ENCODE results near the gene JAKMIP2.
A peak's percentile ranks its signal among the peaks of the same experiment; 100 is the strongest.

Gene JAKMIP2

DNA sequence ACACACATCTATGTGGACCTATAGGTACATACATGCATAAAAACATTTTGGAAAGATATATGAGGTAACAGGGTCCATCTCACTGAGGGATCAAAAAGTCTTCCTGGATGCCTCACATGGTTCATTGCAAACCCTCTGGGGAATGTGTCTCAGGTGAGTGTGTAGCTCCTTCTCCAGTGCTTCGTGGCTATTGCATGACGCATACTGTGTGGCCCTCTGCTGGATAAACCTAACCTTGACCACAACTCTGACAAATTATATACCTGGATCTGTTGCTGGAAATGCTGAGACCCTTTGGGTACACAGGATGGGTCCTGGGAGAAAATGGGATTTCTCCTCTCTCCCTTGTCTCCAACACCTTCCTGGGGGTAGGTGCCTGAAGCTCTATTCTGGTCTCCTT, 91.9 kb downstream of the JAKMIP2 start:
- TF ChIP-seq RAD21 (IDR thresholded peaks at IDR 0.05; ENCODE audit: low read depth) (peak; percentile 7; the same call in 1 of the 2 replicates), ZBTB7A (IDR thresholded peaks at IDR 0.05; ENCODE audit: low read depth) (no peak)

DNA sequence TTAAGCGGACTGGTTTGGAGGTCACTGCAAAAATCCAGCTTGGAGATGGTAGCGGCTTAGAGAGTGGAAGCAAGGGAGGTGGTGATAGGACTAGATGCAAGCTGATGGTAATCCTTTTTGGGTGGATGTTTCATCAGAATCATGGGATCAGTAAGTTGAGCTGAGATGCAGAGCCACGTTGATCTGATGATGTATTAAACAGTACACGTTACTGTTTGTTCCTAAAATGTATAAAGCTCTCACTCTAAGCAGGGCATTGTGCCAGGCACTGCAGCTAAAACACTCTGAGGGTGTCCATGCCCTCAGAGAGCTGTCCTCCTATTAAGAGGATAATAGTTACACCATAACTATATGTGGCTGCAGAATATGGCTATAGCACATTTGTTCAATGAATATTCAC, 93.1 kb downstream of the JAKMIP2 start:
- TF ChIP-seq, protein P1, sequence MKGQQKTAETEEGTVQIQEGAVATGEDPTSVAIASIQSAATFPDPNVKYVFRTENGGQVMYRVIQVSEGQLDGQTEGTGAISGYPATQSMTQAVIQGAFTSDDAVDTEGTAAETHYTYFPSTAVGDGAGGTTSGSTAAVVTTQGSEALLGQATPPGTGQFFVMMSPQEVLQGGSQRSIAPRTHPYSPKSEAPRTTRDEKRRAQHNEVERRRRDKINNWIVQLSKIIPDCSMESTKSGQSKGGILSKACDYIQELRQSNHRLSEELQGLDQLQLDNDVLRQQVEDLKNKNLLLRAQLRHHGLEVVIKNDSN (IDR thresholded peaks at IDR 0.05): no peak
- TF ChIP-seq NFIC (IDR thresholded peaks at IDR 0.05) (no peak), ZBTB7A (IDR thresholded peaks at IDR 0.05; ENCODE audit: low read depth) (no peak), CEBPB (IDR thresholded peaks at IDR 0.05) (no peak), EGR1 (IDR thresholded peaks at IDR 0.05) (no peak), RAD21 (IDR thresholded peaks at IDR 0.05; ENCODE audit: low read depth) (no peak), YY1 (IDR thresholded peaks at IDR 0.05; ENCODE audit: low read depth) (no peak), FOXM1 (IDR thresholded peaks at IDR 0.05; ENCODE audit: borderline replicate concordance, low read depth) (no peak), TEAD4 (IDR thresholded peaks at IDR 0.05) (no peak), EP300 (IDR thresholded peaks at IDR 0.05; ENCODE audit: borderline replicate concordance) (no peak), TCF12 (IDR thresholded peaks at IDR 0.05; ENCODE audit: low read depth) (no peak), TAF1 (IDR thresholded peaks at IDR 0.05; ENCODE audit: low read depth) (no peak), CREB1 (IDR thresholded peaks at IDR 0.05; ENCODE audit: low read depth) (no peak)
- TF ChIP-seq, protein P2, sequence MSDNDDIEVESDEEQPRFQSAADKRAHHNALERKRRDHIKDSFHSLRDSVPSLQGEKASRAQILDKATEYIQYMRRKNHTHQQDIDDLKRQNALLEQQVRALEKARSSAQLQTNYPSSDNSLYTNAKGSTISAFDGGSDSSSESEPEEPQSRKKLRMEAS (IDR thresholded peaks at IDR 0.05): no peak
- TF ChIP-seq, protein P3, sequence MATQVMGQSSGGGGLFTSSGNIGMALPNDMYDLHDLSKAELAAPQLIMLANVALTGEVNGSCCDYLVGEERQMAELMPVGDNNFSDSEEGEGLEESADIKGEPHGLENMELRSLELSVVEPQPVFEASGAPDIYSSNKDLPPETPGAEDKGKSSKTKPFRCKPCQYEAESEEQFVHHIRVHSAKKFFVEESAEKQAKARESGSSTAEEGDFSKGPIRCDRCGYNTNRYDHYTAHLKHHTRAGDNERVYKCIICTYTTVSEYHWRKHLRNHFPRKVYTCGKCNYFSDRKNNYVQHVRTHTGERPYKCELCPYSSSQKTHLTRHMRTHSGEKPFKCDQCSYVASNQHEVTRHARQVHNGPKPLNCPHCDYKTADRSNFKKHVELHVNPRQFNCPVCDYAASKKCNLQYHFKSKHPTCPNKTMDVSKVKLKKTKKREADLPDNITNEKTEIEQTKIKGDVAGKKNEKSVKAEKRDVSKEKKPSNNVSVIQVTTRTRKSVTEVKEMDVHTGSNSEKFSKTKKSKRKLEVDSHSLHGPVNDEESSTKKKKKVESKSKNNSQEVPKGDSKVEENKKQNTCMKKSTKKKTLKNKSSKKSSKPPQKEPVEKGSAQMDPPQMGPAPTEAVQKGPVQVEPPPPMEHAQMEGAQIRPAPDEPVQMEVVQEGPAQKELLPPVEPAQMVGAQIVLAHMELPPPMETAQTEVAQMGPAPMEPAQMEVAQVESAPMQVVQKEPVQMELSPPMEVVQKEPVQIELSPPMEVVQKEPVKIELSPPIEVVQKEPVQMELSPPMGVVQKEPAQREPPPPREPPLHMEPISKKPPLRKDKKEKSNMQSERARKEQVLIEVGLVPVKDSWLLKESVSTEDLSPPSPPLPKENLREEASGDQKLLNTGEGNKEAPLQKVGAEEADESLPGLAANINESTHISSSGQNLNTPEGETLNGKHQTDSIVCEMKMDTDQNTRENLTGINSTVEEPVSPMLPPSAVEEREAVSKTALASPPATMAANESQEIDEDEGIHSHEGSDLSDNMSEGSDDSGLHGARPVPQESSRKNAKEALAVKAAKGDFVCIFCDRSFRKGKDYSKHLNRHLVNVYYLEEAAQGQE (IDR thresholded peaks at IDR 0.05; ENCODE audit: low read depth): no peak

DNA sequence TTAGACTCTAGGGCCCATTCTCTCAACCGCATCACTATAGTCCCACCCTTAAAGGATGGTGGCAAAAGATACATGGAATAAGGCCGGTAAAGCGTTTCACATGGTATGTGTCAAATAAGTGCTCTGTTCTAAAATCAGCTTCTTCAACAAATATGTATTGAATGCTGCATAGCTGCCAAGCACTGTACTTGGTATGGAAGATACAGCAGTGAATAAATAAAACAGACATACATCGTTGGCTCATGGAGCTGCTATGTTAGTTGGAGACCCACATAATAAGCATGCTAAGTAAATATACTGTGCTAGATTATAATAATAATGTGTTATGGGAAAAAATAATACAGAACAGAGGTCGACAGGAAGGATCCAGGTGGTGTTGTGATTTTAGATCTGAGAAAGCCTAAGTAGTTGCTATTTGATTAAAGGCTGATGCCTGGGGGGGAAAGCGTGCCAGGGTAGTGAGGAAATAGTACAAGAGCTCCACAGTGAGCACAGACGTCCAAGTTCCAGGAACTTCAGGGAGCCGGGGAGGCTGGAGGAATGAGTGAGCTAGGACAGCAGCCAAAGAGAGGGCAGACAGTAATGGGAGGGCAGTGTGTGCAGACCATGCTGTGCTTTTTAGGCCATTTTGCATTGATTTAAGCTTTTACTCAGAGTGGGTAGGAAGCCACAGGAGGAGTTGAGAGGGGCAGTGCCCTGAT, 93.7 kb downstream of the JAKMIP2 start:
- TF ChIP-seq RAD21 (IDR thresholded peaks at IDR 0.05; ENCODE audit: low read depth) (no peak), FOXM1 (IDR thresholded peaks at IDR 0.05; ENCODE audit: borderline replicate concordance, low read depth) (no peak), CEBPB (IDR thresholded peaks at IDR 0.05) (no peak), ZBTB7A (IDR thresholded peaks at IDR 0.05; ENCODE audit: low read depth) (no peak), TAF1 (IDR thresholded peaks at IDR 0.05; ENCODE audit: low read depth) (no peak), EGR1 (IDR thresholded peaks at IDR 0.05) (no peak), TEAD4 (IDR thresholded peaks at IDR 0.05) (no peak), CREB1 (IDR thresholded peaks at IDR 0.05; ENCODE audit: low read depth) (no peak), NFIC (IDR thresholded peaks at IDR 0.05) (no peak), EP300 (IDR thresholded peaks at IDR 0.05; ENCODE audit: borderline replicate concordance) (no peak)
- TF ChIP-seq, protein P3 (IDR thresholded peaks at IDR 0.05; ENCODE audit: low read depth): no peak
- TF ChIP-seq, protein P1 (IDR thresholded peaks at IDR 0.05): no peak
- TF ChIP-seq, protein P2 (IDR thresholded peaks at IDR 0.05): no peak

DNA sequence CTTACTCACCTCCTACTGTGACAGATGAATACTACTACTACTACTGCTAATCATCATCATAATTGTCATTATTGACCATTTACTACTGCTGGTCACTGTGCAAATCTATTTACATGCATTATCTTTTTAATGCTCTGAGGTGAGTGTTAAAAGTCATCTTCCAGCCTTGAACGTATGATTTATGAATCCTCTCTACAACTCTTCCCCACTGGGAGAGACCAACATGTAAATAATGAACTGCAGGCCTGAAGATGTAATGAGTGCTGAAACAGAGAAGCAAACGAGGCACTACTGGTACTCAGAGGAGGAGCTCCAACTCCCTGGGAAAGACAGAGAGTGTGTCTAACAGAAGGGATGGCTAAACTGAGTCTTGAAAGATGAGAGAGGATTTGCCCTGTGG, 95.4 kb downstream of the JAKMIP2 start:
- TF ChIP-seq, protein P2 (IDR thresholded peaks at IDR 0.05): no peak
- TF ChIP-seq EP300 (IDR thresholded peaks at IDR 0.05; ENCODE audit: borderline replicate concordance): no peak
- no peak for TF ChIP-seq YY1 (IDR thresholded peaks at IDR 0.05; ENCODE audit: low read depth)
- no peak for TF ChIP-seq TEAD4 (IDR thresholded peaks at IDR 0.05)
- no peak for TF ChIP-seq CREB1 (IDR thresholded peaks at IDR 0.05; ENCODE audit: low read depth)
- TF ChIP-seq TAF1 (IDR thresholded peaks at IDR 0.05; ENCODE audit: low read depth): no peak
- TF ChIP-seq, protein P3 (IDR thresholded peaks at IDR 0.05; ENCODE audit: low read depth): no peak
- no peak for TF ChIP-seq CEBPB (IDR thresholded peaks at IDR 0.05)
- TF ChIP-seq EGR1 (IDR thresholded peaks at IDR 0.05): no peak
- TF ChIP-seq, protein P1 (IDR thresholded peaks at IDR 0.05): no peak
- no peak for TF ChIP-seq RAD21 (IDR thresholded peaks at IDR 0.05; ENCODE audit: low read depth)
- TF ChIP-seq FOXM1 (IDR thresholded peaks at IDR 0.05; ENCODE audit: borderline replicate concordance, low read depth): no peak
- no peak for TF ChIP-seq TCF12 (IDR thresholded peaks at IDR 0.05; ENCODE audit: low read depth)
- no peak for TF ChIP-seq ZBTB7A (IDR thresholded peaks at IDR 0.05; ENCODE audit: low read depth)
- TF ChIP-seq NFIC (IDR thresholded peaks at IDR 0.05): no peak

Measured in Ishikawa (cell line).